ENCODE results near the gene GOLM1. TPM values are rescaled to one million over a fixed set of nuclear protein-coding genes. Genes with fewer than 3 reads are reported as not detected.

The GOLM1 gene
- total RNA-seq, 4 donors from 2014 or later, result 2.9 to 8.6 (median 7.6) TPM

DNA sequence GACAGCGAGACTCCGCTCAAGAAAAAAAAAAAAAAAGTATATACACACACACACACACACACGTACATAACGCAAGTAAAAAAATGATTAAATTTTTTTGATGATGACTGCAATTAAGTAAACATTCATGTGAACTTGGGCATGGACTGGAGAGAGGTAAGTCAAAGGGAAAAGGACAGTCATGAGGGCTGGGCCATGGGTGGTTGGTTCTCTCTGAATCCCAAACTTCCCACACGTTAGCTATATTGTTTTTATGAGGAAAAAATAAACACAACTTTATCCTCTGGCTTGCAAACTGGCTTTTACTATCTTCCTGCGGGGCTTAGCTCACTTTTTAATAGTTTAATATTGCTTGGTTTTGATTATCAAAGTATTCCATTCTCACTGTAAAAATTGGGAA, 53.7 kb downstream of the GOLM1 start:
- Histone ChIP-seq H3K4me1 (peaks cover 0 to 13% (median 8%) of the 10 kb centered on the region in 4 donors), H3K9me3 (no peaks in the 10 kb centered on the region), H3K27me3 (no peaks in the 10 kb centered on the region), H3K27ac (replicated peaks in 1 of 4) (no peak overlapping the region), H3K36me3 (no peaks in the 10 kb centered on the region), H3K4me3 (no peak overlapping the region)
- intact Hi-C loops (cut with DNase I), result no loop called here
- WGBS, result 95% methylated on average over 6 of the region's 6 CpGs
- no peak for DNase-seq (ENCODE audit: extremely low spot score)
- TF ChIP-seq POLR2A (IDR thresholded peaks at IDR 0.05; ENCODE audit: low read depth), result no peak
- TF ChIP-seq POLR2AphosphoS5 (IDR thresholded peaks at IDR 0.05), result no peak
- TF ChIP-seq, protein P1, sequence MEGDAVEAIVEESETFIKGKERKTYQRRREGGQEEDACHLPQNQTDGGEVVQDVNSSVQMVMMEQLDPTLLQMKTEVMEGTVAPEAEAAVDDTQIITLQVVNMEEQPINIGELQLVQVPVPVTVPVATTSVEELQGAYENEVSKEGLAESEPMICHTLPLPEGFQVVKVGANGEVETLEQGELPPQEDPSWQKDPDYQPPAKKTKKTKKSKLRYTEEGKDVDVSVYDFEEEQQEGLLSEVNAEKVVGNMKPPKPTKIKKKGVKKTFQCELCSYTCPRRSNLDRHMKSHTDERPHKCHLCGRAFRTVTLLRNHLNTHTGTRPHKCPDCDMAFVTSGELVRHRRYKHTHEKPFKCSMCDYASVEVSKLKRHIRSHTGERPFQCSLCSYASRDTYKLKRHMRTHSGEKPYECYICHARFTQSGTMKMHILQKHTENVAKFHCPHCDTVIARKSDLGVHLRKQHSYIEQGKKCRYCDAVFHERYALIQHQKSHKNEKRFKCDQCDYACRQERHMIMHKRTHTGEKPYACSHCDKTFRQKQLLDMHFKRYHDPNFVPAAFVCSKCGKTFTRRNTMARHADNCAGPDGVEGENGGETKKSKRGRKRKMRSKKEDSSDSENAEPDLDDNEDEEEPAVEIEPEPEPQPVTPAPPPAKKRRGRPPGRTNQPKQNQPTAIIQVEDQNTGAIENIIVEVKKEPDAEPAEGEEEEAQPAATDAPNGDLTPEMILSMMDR (IDR thresholded peaks at IDR 0.05), result no peak
- TF ChIP-seq EP300 (IDR thresholded peaks at IDR 0.05), result no peak

DNA sequence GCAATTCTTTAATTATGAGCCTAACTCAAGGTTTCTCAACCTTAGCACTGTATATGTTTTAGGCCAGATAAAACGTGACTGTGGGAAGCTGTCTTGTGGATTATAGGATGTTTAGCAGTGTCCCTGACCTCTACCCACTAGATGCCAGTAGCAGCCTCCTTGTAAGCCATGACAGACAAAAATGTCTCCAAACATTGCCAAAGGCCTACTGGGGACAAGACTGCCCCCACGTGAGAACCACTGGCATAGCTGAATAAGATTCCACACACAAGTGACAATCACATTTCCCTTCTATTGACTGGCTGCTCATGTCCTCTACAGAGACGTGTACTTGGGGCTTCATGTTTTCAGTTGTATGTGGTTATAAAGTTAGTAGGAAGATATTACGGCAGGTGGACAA, 55.4 kb downstream of the GOLM1 start:
- H3K27me3 ChIP-seq, result no peaks in the 10 kb centered on the region
- TF ChIP-seq POLR2A (IDR thresholded peaks at IDR 0.05; ENCODE audit: low read depth) (no peak), EP300 (IDR thresholded peaks at IDR 0.05) (no peak), POLR2AphosphoS5 (IDR thresholded peaks at IDR 0.05) (no peak)
- TF ChIP-seq, protein P1 (IDR thresholded peaks at IDR 0.05), result no peak
- H3K9me3 ChIP-seq, result no peaks in the 10 kb centered on the region
- no peaks in the 10 kb centered on the region for H3K36me3 ChIP-seq
- DNase-seq (ENCODE audit: extremely low spot score), result no peak
- H3K4me1 ChIP-seq, result peaks cover 0 to 13% (median 8%) of the 10 kb centered on the region in 4 donors
- 93% methylated on average over 4 of the region's 4 CpGs for WGBS
- H3K4me3 ChIP-seq, result no peak overlapping the region
- intact Hi-C loops (cut with DNase I), result no loop called here
- H3K27ac ChIP-seq (replicated peaks in 1 of 4), result no peak overlapping the region

DNA sequence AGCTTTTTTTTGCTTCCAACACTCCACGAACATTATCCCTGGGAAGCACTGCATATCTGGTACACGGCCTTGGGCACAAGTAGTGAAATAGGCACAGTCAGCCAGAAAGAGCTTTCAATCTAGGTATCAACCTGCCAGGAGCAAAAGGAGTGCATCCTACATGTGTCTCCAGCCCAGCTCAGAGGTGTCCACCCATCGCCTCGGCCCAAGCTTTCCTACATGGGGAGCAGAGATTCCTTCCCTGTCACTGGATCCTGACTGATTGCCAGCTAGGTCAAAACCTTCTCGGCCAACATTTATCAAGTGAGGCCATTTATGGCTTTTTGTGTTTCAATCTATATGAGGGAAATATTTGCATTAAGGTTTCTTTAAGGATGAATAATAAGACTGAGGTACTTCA, 55.8 kb downstream of the GOLM1 start:
- Histone ChIP-seq H3K9me3 (no peaks in the 10 kb centered on the region), H3K4me3 (no peak overlapping the region), H3K27ac (replicated peaks in 1 of 4) (no peak overlapping the region), H3K4me1 (peaks cover 0 to 13% (median 8%) of the 10 kb centered on the region in 4 donors), H3K27me3 (no peaks in the 10 kb centered on the region), H3K36me3 (no peaks in the 10 kb centered on the region)
- TF ChIP-seq POLR2AphosphoS5 (IDR thresholded peaks at IDR 0.05), result no peak
- TF ChIP-seq, protein P1 (IDR thresholded peaks at IDR 0.05), result no peak
- no peak for TF ChIP-seq POLR2A (IDR thresholded peaks at IDR 0.05; ENCODE audit: low read depth)
- no peak for TF ChIP-seq EP300 (IDR thresholded peaks at IDR 0.05)
- WGBS, result 95% methylated on average over 4 of the region's 5 CpGs
- intact Hi-C loops (cut with DNase I), result no loop called here
- no peak for DNase-seq (ENCODE audit: extremely low spot score)

DNA sequence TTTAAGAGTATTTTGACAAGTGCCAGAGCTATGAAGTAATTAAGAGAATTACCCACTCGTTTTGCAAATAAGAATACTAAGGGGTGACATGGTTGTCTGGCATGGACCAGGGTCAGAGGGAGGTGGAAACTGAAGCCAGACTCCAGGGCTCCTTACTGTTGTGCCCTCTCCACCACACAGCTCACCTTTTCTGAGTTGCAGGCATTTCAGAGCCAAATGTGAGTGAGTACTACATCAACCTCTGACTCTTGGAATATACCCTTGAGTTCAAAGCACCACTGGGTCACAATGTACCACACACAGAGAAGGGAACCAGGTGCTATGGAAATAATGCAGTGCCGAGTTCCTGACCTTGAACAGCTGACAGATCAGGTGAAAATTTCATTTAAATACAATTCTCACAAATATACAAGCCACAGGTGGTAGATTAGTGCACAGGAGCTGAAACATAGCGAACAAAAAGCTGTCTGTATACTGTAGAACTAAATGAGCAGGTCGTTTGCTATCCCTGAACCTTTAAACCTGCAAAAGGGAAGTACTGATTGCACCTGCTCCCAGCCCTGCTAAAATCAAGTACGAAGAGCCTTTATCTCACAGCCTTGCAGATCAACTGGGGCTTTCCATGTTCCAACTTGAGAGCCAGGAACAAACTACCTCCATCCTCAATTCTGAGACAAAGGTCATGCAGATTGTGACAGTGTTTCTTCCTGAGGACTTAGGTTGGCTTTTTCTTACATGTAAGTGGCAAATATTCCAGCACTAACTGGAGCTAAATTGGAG, 57.0 kb downstream of the GOLM1 start:
- no peak for TF ChIP-seq EP300 (IDR thresholded peaks at IDR 0.05)
- TF ChIP-seq, protein P1 (IDR thresholded peaks at IDR 0.05), result no peak
- no peak for TF ChIP-seq POLR2A (IDR thresholded peaks at IDR 0.05; ENCODE audit: low read depth)
- TF ChIP-seq POLR2AphosphoS5 (IDR thresholded peaks at IDR 0.05), result no peak
- Histone ChIP-seq H3K36me3 (no peaks in the 10 kb centered on the region), H3K27me3 (no peaks in the 10 kb centered on the region), H3K27ac (replicated peaks in 1 of 4) (no peak overlapping the region), H3K9me3 (no peaks in the 10 kb centered on the region), H3K4me3 (no peak overlapping the region), H3K4me1 (peaks cover 0 to 13% (median 8%) of the 10 kb centered on the region in 4 donors)
- 78% methylated on average over 5 of the region's 5 CpGs for WGBS
- DNase-seq (ENCODE audit: extremely low spot score), result no peak
- intact Hi-C loops (cut with DNase I), result no loop called here
